Neural cell (in vitro differentiated cells): ENCODE results near the gene MS4A14. TPM values are rescaled to one million over a fixed set of nuclear protein-coding genes. Genes with fewer than 3 reads are reported as not detected.

Experiments
- H2AFZ ChIP-seq: fragments of 200-600, 300-800 bp; sonication (generic), shearing (Covaris generic); 2 replicates; pipeline ENCODE4 v1.6.0; 2014; ENCODE audit warnings: low read depth, mild to moderate bottlenecking, antibody characterized with exemption, low read length, moderate library complexity
- H3F3A ChIP-seq: fragments of 200-600 bp; shearing (Covaris generic); 2 replicates; pipeline ENCODE4 v1.6.1; 2016; ENCODE audit warnings: mild to moderate bottlenecking, moderate library complexity, mixed read lengths, antibody characterized with exemption, low read length; ENCODE audit not compliant: insufficient read depth, poor library complexity, severe bottlenecking
- H3K27ac ChIP-seq: fragments of 200-600, 300-800 bp; sonication (generic), shearing (Covaris generic); 2 replicates; pipeline ENCODE4 v1.5.1; 2014; ENCODE audit warnings: mild to moderate bottlenecking, low read length, moderate library complexity
- H3K27me3 ChIP-seq: fragments of 300-800, 200-600 bp; sonication (generic), shearing (Covaris generic); 2 replicates; pipeline ENCODE4 v1.6.0; 2014; ENCODE audit warnings: mild to moderate bottlenecking, low read depth, low read length, moderate library complexity; ENCODE audit not compliant: insufficient read depth
- H3K36me3 ChIP-seq: fragments of 300-800, 200-600 bp; sonication (generic), shearing (Covaris generic); 2 replicates; pipeline ENCODE4 v1.5.1; 2014; ENCODE audit warnings: mild to moderate bottlenecking, antibody characterized with exemption, low read length, moderate library complexity; ENCODE audit not compliant: insufficient read depth
- H3K4me2 ChIP-seq: fragments of 300-800, 200-600 bp; sonication (generic), shearing (Covaris generic); 2 replicates; pipeline ENCODE4 v1.6.0; 2014; ENCODE audit warnings: mild to moderate bottlenecking, low read length
- H3K4me3 ChIP-seq: fragments of 300-800, 200-600 bp; sonication (generic), shearing (Covaris generic); 2 replicates; pipeline ENCODE4 v1.5.1; 2014; ENCODE audit warnings: mild to moderate bottlenecking, low read length, moderate library complexity
- H3K79me2 ChIP-seq: fragments of 200-600 bp; shearing (Covaris generic); replicated peaks from 2 replicates; pipeline ENCODE4 v1.6.0; 2014; ENCODE audit warnings: mild to moderate bottlenecking, low read length, moderate library complexity; ENCODE audit not compliant: insufficient read depth
- H3K9ac ChIP-seq: fragments of 300-800, 200-600 bp; sonication (generic), shearing (Covaris generic); 2 replicates; pipeline ENCODE4 v1.6.1; 2016; ENCODE audit warnings: mild to moderate bottlenecking, low read length, mixed read lengths
- H3K9me2 ChIP-seq: fragments of 200-600 bp; shearing (Covaris generic); 2 replicates; pipeline ENCODE4 v1.6.1; 2016; ENCODE audit warnings: mild to moderate bottlenecking, low read length, mixed read lengths; ENCODE audit not compliant: insufficient read depth
- H3K9me3 ChIP-seq: fragments of 200-600, 300-800 bp; sonication (generic), shearing (Covaris generic); 2 replicates; pipeline ENCODE4 v1.6.1; 2016; ENCODE audit warnings: mild to moderate bottlenecking, mixed run types, low read length, moderate library complexity, mixed read lengths
- H4K20me1 ChIP-seq: fragments of 200-600 bp; shearing (Covaris generic); 2 replicates; pipeline ENCODE4 v1.6.1; 2016; ENCODE audit warnings: mild to moderate bottlenecking, mixed run types; ENCODE audit not compliant: insufficient read depth
- CTCF ChIP-seq: fragments of 450-650 bp; IDR thresholded peaks from 2 replicates; pipeline ENCODE4 v1.5.1; 2014; ENCODE audit warnings: antibody characterized with exemption, mild to moderate bottlenecking, moderate library complexity; ENCODE audit not compliant: poor library complexity, severe bottlenecking
- EP300 ChIP-seq: fragments of 450-650 bp; conservative IDR thresholded peaks from 2 replicates; pipeline ENCODE4 v1.6.1; 2014; ENCODE audit warnings: antibody characterized with exemption, mild to moderate bottlenecking, moderate library complexity; ENCODE audit not compliant: poor library complexity, severe bottlenecking
- EZH2 ChIP-seq: fragments of 200-600, 300-800 bp; shearing (Covaris generic), sonication (generic); IDR thresholded peaks from 2 replicates; pipeline ENCODE4 v1.6.1; 2014; ENCODE audit warnings: antibody characterized with exemption, low read length, borderline replicate concordance, mild to moderate bottlenecking; ENCODE audit not compliant: insufficient read depth, poor library complexity, severe bottlenecking
- MXI1 ChIP-seq: fragments of 450-650 bp; conservative IDR thresholded peaks from 2 replicates; pipeline ENCODE4 v1.6.1; 2014; ENCODE audit warnings: antibody characterized with exemption, mild to moderate bottlenecking; ENCODE audit not compliant: poor library complexity, severe bottlenecking
- POLR2AphosphoS5 ChIP-seq: IDR thresholded peaks from 2 replicates; pipeline ENCODE4 v1.6.1; 2012
- RAD21 ChIP-seq: fragments of 450-650 bp; conservative IDR thresholded peaks from 2 replicates; pipeline ENCODE4 v1.6.1; 2014; ENCODE audit warnings: antibody characterized with exemption, mild to moderate bottlenecking, moderate library complexity
- REST ChIP-seq: IDR thresholded peaks from 2 replicates; pipeline ENCODE4 v1.6.1; 2012; ENCODE audit warnings: borderline replicate concordance
- SMC3 ChIP-seq: fragments of 450-650 bp; conservative IDR thresholded peaks from 2 replicates; pipeline ENCODE4 v1.6.1; 2014; ENCODE audit warnings: antibody characterized with exemption, mild to moderate bottlenecking, moderate library complexity; ENCODE audit not compliant: poor library complexity
- TAF1 ChIP-seq: IDR thresholded peaks from 2 replicates; pipeline ENCODE4 v1.6.1; 2012; ENCODE audit warnings: low read depth
- polyA plus RNA-seq: library from polyadenylated mRNA; depleted of rRNA; stranded (reverse); fragments of >200 nt; gene quantifications from 2 replicates; pipeline ENCODE4 v1.2.3, GENCODE V29; 2014

Gene MS4A14
- polyA plus RNA-seq, 1 donor from 2014 or later = not detected

DNA sequence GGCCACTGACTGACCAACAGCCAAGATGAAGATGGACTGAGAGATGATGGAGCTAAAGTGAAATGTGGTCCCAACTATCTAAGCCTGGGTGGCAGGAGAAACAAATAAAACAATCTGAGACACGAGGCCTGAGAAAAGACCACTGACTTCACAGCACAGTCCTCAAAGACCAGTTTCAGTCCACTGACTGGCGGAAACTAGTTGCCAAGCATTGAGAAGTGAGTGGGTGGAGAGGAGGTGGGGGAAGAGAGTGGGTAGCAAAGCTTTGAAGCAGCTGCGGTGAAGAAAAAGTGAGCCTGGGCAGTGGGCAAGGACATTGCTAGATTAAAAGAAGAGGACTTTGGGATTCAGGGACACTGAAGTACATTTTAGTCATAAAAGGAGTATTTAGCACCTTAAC is 61.3 kb downstream of the MS4A14 start:
- no peaks in the 10 kb centered on the region for H3K36me3 ChIP-seq
- H3K9me3 ChIP-seq = no peaks in the 10 kb centered on the region
- no peak for TF ChIP-seq EZH2
- H4K20me1 ChIP-seq = no peaks in the 10 kb centered on the region
- no peaks in the 10 kb centered on the region for H3F3A ChIP-seq
- H2AFZ ChIP-seq = no peak overlapping the region
- H3K4me2 ChIP-seq = no peak overlapping the region
- H3K4me3 ChIP-seq = no peak overlapping the region
- H3K9ac ChIP-seq = no peak overlapping the region
- H3K9me2 ChIP-seq = no peaks in the 10 kb centered on the region
- H3K27me3 ChIP-seq = no peaks in the 10 kb centered on the region
- H3K79me2 ChIP-seq = no peaks in the 10 kb centered on the region
- no peak overlapping the region for H3K27ac ChIP-seq

DNA sequence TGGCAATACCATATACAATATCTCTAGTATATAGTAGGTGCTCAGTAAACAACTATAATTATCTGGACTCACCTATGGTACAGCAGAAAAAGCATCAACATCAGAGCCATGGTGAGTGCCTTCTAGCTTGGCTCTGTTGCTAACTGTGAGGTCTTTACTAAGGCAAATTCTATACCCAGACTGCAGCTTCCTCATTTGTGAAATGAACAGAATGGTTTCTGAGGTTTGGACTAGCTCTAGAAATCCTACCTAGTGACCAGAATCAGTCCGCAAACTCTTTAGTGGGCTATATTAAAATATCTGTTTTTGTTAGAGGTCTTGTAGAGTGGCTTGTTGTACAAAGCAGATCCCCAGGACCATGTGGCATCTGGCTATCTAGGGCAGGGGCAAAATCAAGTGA is 63.1 kb downstream of the MS4A14 start:
- H3K9ac ChIP-seq = no peak overlapping the region
- no peak for TF ChIP-seq MXI1
- no peak for TF ChIP-seq EZH2
- no peak for TF ChIP-seq EP300
- TF ChIP-seq CTCF = no peak
- no peak for TF ChIP-seq REST
- TF ChIP-seq SMC3 = no peak
- TF ChIP-seq POLR2AphosphoS5 = no peak
- no peak for TF ChIP-seq TAF1
- TF ChIP-seq RAD21 = no peak
- no peaks in the 10 kb centered on the region for H3K9me2 ChIP-seq
- no peak overlapping the region for H3K4me2 ChIP-seq
- no peaks in the 10 kb centered on the region for H4K20me1 ChIP-seq
- H3K27me3 ChIP-seq = no peaks in the 10 kb centered on the region
- no peaks in the 10 kb centered on the region for H3K36me3 ChIP-seq
- no peaks in the 10 kb centered on the region for H3K9me3 ChIP-seq
- no peaks in the 10 kb centered on the region for H3F3A ChIP-seq
- no peak overlapping the region for H3K4me3 ChIP-seq
- no peak overlapping the region for H3K27ac ChIP-seq
- H3K79me2 ChIP-seq = no peaks in the 10 kb centered on the region
- no peak overlapping the region for H2AFZ ChIP-seq

Other genes starting within 250 kb of the MS4A14 start
- gene MS4A6A, start 213.4 kb upstream of the MS4A14 start, polyA plus RNA-seq = not detected in 2 replicates
- not detected in 2 replicates for gene MS4A4E, start 153.3 kb upstream of the MS4A14 start, polyA plus RNA-seq
- gene MS4A4A, start 115.8 kb upstream of the MS4A14 start, polyA plus RNA-seq = not detected in 2 replicates
- not detected in 2 replicates for gene MS4A6E, start 69.2 kb upstream of the MS4A14 start, polyA plus RNA-seq
- 0.10 TPM in 1 of 2 replicates, not detected in the other for gene MS4A7, start 17.9 kb upstream of the MS4A14 start, polyA plus RNA-seq
- gene MS4A5, start 33.1 kb downstream of the MS4A14 start, polyA plus RNA-seq = not detected in 2 replicates
- not detected in 2 replicates for gene MS4A1, start 59.4 kb downstream of the MS4A14 start, polyA plus RNA-seq
- not detected in 2 replicates for gene MS4A12, start 96.3 kb downstream of the MS4A14 start, polyA plus RNA-seq
- not detected in 2 replicates for gene MS4A13, start 118.9 kb downstream of the MS4A14 start, polyA plus RNA-seq